H9 (cell line): ENCODE measurements around the gene AFAP1. TPM values are rescaled to one million over a fixed set of nuclear protein-coding genes. Genes with fewer than 3 reads are reported as not detected.

Experiments used
- DNase-seq: peaks from one replicate; pipeline ENCODE4 v3.0.0-alpha.2; 2017
- H2AFZ ChIP-seq: one replicate; pipeline ENCODE4 v1.6.1; 2013; ENCODE audit warnings: mild to moderate bottlenecking, low read length, control low read depth, moderate library complexity
- H2AK5ac ChIP-seq: 2 replicates; pipeline ENCODE4 v1.6.1; 2013; ENCODE audit warnings: low read length, control low read depth, mixed read lengths; ENCODE audit not compliant: insufficient read length
- H2BK120ac ChIP-seq: one replicate; pipeline ENCODE4 v1.6.1; 2013; ENCODE audit warnings: low read depth, mild to moderate bottlenecking, low read length, control low read depth, inconsistent platforms; ENCODE audit not compliant: poor library complexity, severe bottlenecking
- H2BK12ac ChIP-seq: 2 replicates; pipeline ENCODE4 v1.6.1; 2013; ENCODE audit warnings: low read length, control low read depth, mixed read lengths, low read depth; ENCODE audit not compliant: insufficient read length
- H2BK15ac ChIP-seq: 2 replicates; pipeline ENCODE4 v1.6.1; 2013; ENCODE audit warnings: low read depth, low read length, control low read depth
- H2BK20ac ChIP-seq: one replicate; pipeline ENCODE4 v1.6.1; 2013; ENCODE audit warnings: low read depth, mild to moderate bottlenecking, low read length, control low read depth, inconsistent platforms; ENCODE audit not compliant: poor library complexity, severe bottlenecking
- H2BK5ac ChIP-seq: 2 replicates; pipeline ENCODE4 v1.6.1; 2013; ENCODE audit warnings: low read length, control low read depth, mixed read lengths; ENCODE audit not compliant: insufficient read length
- H3K14ac ChIP-seq: 2 replicates; pipeline ENCODE4 v1.6.1; 2013; ENCODE audit warnings: low read length, control low read depth; ENCODE audit not compliant: insufficient read depth
- H3K18ac ChIP-seq: 2 replicates; pipeline ENCODE4 v1.6.1; 2013; ENCODE audit warnings: low read depth, mild to moderate bottlenecking, mixed read lengths, low read length, control low read depth; ENCODE audit not compliant: insufficient read length
- H3K23ac ChIP-seq: 2 replicates; pipeline ENCODE4 v1.6.1; 2013; ENCODE audit warnings: low read length, control low read depth, mixed read lengths, low read depth; ENCODE audit not compliant: insufficient read length
- H3K23me2 ChIP-seq: 2 replicates; pipeline ENCODE4 v1.6.1; 2013; ENCODE audit warnings: low read depth, mild to moderate bottlenecking, mixed read lengths, low read length, control low read depth; ENCODE audit not compliant: insufficient read length, poor library complexity, severe bottlenecking
- H3K27ac ChIP-seq: 2 replicates; pipeline ENCODE4 v1.5.1; 2013; ENCODE audit warnings: low read length, control low read depth, mixed read lengths, low read depth; ENCODE audit not compliant: insufficient read length
- H3K27me3 ChIP-seq: 2 replicates; pipeline ENCODE4 v1.6.1; 2013; ENCODE audit warnings: low read length, control low read depth, inconsistent platforms; ENCODE audit not compliant: insufficient read depth
- H3K4ac ChIP-seq: 2 replicates; pipeline ENCODE4 v1.6.1; 2013; ENCODE audit warnings: low read depth, mild to moderate bottlenecking, control low read depth, inconsistent platforms, low read length, moderate library complexity
- H3K4me1 ChIP-seq: 2 replicates; pipeline ENCODE4 v1.6.1; 2013; ENCODE audit warnings: low read length, control low read depth, inconsistent platforms; ENCODE audit not compliant: insufficient read depth
- H3K4me2 ChIP-seq: 2 replicates; pipeline ENCODE4 v1.6.1; 2013; ENCODE audit warnings: low read length, control low read depth, mixed read lengths; ENCODE audit not compliant: insufficient read length, insufficient read depth
- H3K56ac ChIP-seq: 2 replicates; pipeline ENCODE4 v1.6.1; 2013; ENCODE audit warnings: low read depth, mild to moderate bottlenecking, mixed read lengths, low read length, control low read depth; ENCODE audit not compliant: insufficient read length
- H3K79me1 ChIP-seq: 2 replicates; pipeline ENCODE4 v1.6.1; 2013; ENCODE audit warnings: low read depth, mild to moderate bottlenecking, moderate library complexity, low read length, control low read depth, inconsistent platforms; ENCODE audit not compliant: insufficient read depth, poor library complexity, severe bottlenecking
- H3K79me2 ChIP-seq: 2 replicates; pipeline ENCODE4 v1.6.1; 2013; ENCODE audit warnings: low read length, control low read depth, inconsistent platforms; ENCODE audit not compliant: insufficient read depth
- H3K9ac ChIP-seq: 2 replicates; pipeline ENCODE4 v1.6.1; 2013; ENCODE audit warnings: low read length, control low read depth, mixed read lengths; ENCODE audit not compliant: insufficient read length; ENCODE audit errors: extremely low read depth
- H3K9me3 ChIP-seq: one replicate; pipeline ENCODE4 v1.6.1; 2013; ENCODE audit warnings: low read depth, low read length, inconsistent platforms; ENCODE audit not compliant: control insufficient read depth
- H3T11ph ChIP-seq: one replicate; pipeline ENCODE4 v1.6.1; 2013; ENCODE audit warnings: mild to moderate bottlenecking, low read length, control low read depth, inconsistent platforms
- H4K20me1 ChIP-seq: one replicate; pipeline ENCODE4 v1.6.1; 2013; ENCODE audit not compliant: control insufficient read depth, insufficient read length, insufficient read depth
- H4K5ac ChIP-seq: 2 replicates; pipeline ENCODE4 v1.6.1; 2013; ENCODE audit warnings: low read depth, mild to moderate bottlenecking, mixed read lengths, low read length, control low read depth; ENCODE audit not compliant: insufficient read length
- H4K8ac ChIP-seq: replicated peaks from 2 replicates; pipeline ENCODE4 v1.6.1; 2013; ENCODE audit warnings: low read length, control low read depth, mixed read lengths, low read depth; ENCODE audit not compliant: insufficient read length
- H4K91ac ChIP-seq: 2 replicates; pipeline ENCODE4 v1.6.1; 2013; ENCODE audit warnings: low read depth, mild to moderate bottlenecking, moderate library complexity, mixed read lengths, low read length, control low read depth; ENCODE audit not compliant: insufficient read length
- H3K27ac Mint-ChIP-seq, 3 experiments: 2 replicates in 2 of 3; 3 replicates in 1 of 3; pipeline ENCODE4 v1.8.0; 2020 to 2021; ENCODE audit warnings: mixed read lengths in 3 of 3, mild to moderate bottlenecking in 1 of 3, moderate library complexity in 1 of 3
- H3K27me3 Mint-ChIP-seq: 2 replicates; pipeline ENCODE4 v1.8.0; 2021; ENCODE audit warnings: low read depth, mild to moderate bottlenecking, moderate library complexity, mixed read lengths
- H3K36me3 Mint-ChIP-seq, 3 experiments: 2 replicates in 2 of 3; 3 replicates in 1 of 3; pipeline ENCODE4 v1.8.0; 2020 to 2021; ENCODE audit warnings: low read depth in 3 of 3, mixed read lengths in 3 of 3; ENCODE audit not compliant: insufficient read depth in 1 of 3
- H3K4me1 Mint-ChIP-seq, 2 experiments: 2 replicates each; pipeline ENCODE4 v1.8.0; 2020; ENCODE audit warnings: mixed read lengths in 2 of 2
- H3K4me3 Mint-ChIP-seq, 2 experiments: 2 replicates in 1 of 2; 3 replicates in 1 of 2; pipeline ENCODE4 v1.8.0; 2020 to 2021; ENCODE audit warnings: mild to moderate bottlenecking in 2 of 2, mixed read lengths in 2 of 2, moderate library complexity in 1 of 2
- H3K9me3 Mint-ChIP-seq, 2 experiments: 2 replicates in 1 of 2; 3 replicates in 1 of 2; pipeline ENCODE4 v1.8.0; 2020; ENCODE audit warnings: mild to moderate bottlenecking in 2 of 2, mixed read lengths in 2 of 2, moderate library complexity in 1 of 2
- WGBS: extraction: QIAGEN DNeasy Blood & Tissue Kit; methylation state at CpG from one replicate; pipeline ENCODE4 v1.1.7; 2013; ENCODE audit warnings: missing lambda C conversion rate, low lambda C conversion rate, mixed read lengths; ENCODE audit not compliant: insufficient read length; ENCODE audit errors: extremely low coverage; 5-methylcytosine and 5-hydroxymethylcytosine counted together
- total RNA-seq: library from RNA; stranded (reverse); gene quantifications from 2 replicates; pipeline ENCODE4 v1.2.1, GENCODE V29; 2021
- TF ChIP-seq, protein P1 (sequence below): fragments of 200-600 bp; sonication (generic); conservative IDR thresholded peaks from 3 replicates; pipeline ENCODE4 v1.8.0; 2021; ENCODE audit warnings: antibody characterized with exemption, mild to moderate bottlenecking

The AFAP1 gene
- total RNA-seq, 1 experiment from 2014 or later = 6.5 TPM

DNA sequence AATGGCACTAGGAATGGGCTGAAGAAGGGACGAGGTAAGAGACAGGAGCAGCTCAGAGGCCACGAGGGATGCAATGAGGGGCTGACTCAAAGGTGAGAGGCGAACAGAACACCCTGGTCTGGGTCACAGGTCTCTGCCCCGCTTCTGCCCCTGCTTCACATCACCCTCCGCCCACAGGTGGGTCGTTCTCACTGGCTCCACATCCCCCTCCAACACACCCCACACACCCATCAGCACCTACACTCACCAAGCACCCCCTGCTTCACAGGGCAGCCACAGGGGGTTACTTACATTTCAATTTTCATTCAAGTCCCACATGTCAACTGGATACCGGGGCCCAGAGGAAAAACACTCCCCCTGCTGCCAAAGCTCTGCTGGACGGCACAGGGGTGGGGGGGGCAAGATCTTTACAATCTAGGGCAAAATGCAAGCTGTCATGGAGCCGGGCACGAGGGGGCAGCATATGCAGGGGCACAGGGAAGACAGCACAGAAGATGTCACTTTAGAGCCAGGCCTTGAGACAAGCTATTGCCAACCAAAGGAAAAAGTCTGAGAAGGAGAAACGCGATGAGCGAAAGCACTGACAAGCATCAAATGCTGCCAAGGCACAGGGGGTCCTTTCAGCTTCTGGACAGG, 94.0 kb downstream of the AFAP1 start:
- Histone ChIP-seq H2AFZ (no peak overlapping the region), H2BK120ac (no peak overlapping the region), H2AK5ac (no peak overlapping the region), H4K5ac (no peak overlapping the region), H2BK20ac (no peak overlapping the region), H3K23ac (no peak overlapping the region), H3K18ac (no peak overlapping the region), H3K14ac (no peak overlapping the region), H3K27me3 (no peaks in the 10 kb centered on the region), H3K23me2 (no peaks in the 10 kb centered on the region), H4K20me1 (no peaks in the 10 kb centered on the region), H3K27ac (no peak overlapping the region), H3K79me1 (no peaks in the 10 kb centered on the region), H4K91ac (no peak overlapping the region), H3K4me2 (no peak overlapping the region), H2BK12ac (no peak overlapping the region), H3K9ac (no peak overlapping the region), H3K56ac (no peak overlapping the region), H3K9me3 (no peaks in the 10 kb centered on the region), H3T11ph (no peak overlapping the region), H4K8ac (no peak overlapping the region), H3K4ac (no peak overlapping the region), H3K79me2 (no peaks in the 10 kb centered on the region), H2BK15ac (no peak overlapping the region), H2BK5ac (no peak overlapping the region), H3K4me1 (no peaks in the 10 kb centered on the region; the same call in 1 of the 2 replicates)
- Mint-ChIP-seq H3K4me1 (peaks cover 29 to 35% of the 10 kb centered on the region in 2 experiments), H3K27ac (peak overlapping the region in 2 of 3 experiments; percentile 11 to 66; a peak in 3 of 7 replicates), H3K4me3 (no peak overlapping the region), H3K9me3 (no peaks in the 10 kb centered on the region), H3K27me3 (no peaks in the 10 kb centered on the region), H3K36me3 (peaks cover 0 to 6% (median 0%) of the 10 kb centered on the region in 3 experiments; a peak in 6 of 7 replicates)
- TF ChIP-seq, protein P1, sequence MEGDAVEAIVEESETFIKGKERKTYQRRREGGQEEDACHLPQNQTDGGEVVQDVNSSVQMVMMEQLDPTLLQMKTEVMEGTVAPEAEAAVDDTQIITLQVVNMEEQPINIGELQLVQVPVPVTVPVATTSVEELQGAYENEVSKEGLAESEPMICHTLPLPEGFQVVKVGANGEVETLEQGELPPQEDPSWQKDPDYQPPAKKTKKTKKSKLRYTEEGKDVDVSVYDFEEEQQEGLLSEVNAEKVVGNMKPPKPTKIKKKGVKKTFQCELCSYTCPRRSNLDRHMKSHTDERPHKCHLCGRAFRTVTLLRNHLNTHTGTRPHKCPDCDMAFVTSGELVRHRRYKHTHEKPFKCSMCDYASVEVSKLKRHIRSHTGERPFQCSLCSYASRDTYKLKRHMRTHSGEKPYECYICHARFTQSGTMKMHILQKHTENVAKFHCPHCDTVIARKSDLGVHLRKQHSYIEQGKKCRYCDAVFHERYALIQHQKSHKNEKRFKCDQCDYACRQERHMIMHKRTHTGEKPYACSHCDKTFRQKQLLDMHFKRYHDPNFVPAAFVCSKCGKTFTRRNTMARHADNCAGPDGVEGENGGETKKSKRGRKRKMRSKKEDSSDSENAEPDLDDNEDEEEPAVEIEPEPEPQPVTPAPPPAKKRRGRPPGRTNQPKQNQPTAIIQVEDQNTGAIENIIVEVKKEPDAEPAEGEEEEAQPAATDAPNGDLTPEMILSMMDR = peak; percentile 49
- no CpG with 5 or more reads among the region's 13 CpGs for WGBS
- DNase-seq = no peak
